DLD1 (cell line): ENCODE measurements around the gene SUPT6H.

Source experiments
- in situ Hi-C: cut with HindIII; loops from 2 replicates; pipeline ENCODE4 v1.10.0; 2017; ENCODE audit warnings: low sequenced_read_pairs

The SUPT6H gene

GRCh38 chr17:28661635-28662526 is at the start of gene SUPT6H, which contains the start of gene SDF2:
TSS of gene SUPT6H (plus strand) at chr17:28662205. CDS start at chr17:28673402, 11,197 bp downstream.
TSS of gene SDF2 (minus strand) at chr17:28661906. CDS start at chr17:28661876, 30 bp downstream.
- in situ Hi-C loops: no loop called here

- in situ Hi-C loops: no loop called here
Measured at GRCh38 chr17:28612531-28612930, 49.5 kb upstream of the SUPT6H start.

GRCh38 chr17:28612936-28613872 is 48.8 kb upstream of the SUPT6H start:
- in situ Hi-C loops: no loop called here

GRCh38 chr17:28613931-28614381 is 48.0 kb upstream of the SUPT6H start, which contains the start of gene RSKR:
TSS of gene RSKR (minus strand) at chr17:28614185. CDS start at chr17:28614161, 24 bp downstream.
- in situ Hi-C loops: no loop called here

DNA sequence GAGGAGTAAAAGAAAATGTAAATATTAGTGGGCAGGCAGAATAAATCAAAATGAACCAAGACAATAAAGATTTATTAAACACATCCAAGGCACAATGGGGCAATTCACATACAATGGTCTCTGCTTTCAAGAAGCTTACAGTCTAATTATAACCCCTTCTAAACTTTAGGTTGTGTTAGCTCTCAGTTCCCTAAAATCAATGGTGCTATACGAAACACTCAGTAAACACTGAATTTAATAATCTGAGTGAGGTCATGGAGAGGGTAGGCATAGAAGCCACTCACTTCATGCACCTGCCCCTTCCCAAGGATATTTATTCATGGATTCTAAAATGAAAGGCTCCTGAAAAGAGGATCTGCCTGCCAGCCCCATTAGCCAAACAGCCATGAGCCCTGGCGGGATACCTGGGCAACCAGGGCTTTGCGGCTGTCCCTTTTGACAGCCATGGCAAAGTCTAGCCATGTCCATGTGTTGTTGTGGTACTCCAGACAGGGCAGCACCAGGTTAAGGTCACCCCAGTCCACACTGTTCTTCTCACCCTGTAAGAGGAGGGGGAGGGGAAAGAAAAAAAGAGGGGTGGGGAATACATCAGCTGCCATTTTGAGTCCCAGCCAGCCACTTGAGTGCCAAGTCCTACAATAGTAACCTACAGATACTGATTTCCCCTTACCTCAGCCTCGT is 46.6 kb upstream of the SUPT6H start:
- in situ Hi-C loops: no loop called here

DNA sequence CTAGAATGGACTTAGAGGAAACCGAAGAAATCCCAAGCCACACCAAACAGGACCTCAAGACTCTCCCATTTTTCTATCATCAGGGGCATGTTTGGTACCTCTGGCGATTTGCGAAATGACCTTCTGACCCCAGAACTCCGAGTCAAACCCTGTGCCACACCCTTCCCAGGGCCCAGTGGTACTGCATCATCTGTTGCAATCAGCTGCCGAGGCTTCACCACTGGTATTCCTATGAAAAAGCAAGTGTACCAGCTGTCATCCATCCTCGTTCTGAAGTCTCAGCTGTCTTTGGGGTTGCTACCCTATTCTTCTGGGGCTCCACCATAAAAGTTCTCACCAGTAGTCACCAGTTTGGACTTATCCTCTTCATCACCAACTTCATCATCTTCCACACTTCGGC is 45.7 kb upstream of the SUPT6H start:
- in situ Hi-C loops: no loop called here

DNA sequence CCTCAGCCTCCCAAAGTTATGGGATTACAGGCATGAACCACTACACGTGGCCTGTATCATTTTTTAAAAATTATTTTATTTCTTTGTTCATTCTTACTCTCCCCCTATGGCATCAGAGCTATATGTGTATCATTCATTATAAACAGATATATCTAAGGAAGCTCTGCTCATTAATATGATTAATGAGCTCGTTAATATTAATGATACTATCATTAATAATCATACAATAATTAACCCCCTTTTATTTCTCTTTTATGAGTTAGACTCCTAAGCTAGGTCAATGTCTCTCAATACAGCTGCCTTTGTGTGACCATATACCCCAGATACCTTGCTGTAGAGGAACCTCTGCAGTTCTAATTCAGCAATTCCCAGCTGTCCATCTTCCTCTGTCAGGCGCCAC is 43.5 kb upstream of the SUPT6H start:
- in situ Hi-C loops: no loop called here

DNA sequence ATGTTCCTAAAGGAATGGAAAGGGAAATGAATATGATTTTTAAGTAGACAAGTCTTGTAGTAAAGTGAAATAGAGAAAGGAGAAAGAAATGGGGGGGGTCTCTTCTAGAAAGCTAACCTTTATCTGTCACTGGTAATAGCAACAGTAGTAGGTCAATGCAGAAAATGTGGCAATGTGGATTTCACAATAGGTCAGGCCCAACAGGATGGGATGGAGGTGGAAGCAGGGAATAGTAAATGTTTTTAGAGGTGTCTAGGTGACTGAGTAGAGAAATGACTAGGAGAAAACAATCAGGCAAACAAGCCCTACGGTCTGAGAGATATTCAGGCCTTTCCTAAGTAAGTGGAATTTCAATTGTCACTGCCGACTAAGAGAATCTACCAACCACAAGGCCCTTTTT is 42.0 kb upstream of the SUPT6H start:
- in situ Hi-C loops: no loop called here

- in situ Hi-C loops: no loop called here
Measured at GRCh38 chr17:28622186-28622585, 39.8 kb upstream of the SUPT6H start.

DNA sequence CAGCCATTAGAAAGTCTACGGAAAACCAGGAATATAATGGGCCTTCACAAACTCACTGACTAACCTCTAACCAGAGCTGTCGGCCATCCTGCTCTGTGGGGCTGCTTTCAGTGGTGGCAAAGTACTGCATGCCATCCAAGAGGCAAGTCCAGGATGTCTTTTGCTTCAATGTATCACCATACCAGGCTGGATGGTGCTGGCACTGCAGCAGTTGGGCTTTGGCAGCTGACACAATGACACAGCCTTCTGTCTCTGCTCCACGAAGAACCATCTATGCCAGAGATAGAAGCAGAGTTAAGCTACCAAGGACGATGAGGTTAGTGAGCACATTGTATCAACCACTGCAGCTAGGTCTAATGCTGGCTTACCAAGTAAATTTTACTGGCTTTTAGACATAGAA is 38.3 kb upstream of the SUPT6H start:
- in situ Hi-C loops: no loop called here

DNA sequence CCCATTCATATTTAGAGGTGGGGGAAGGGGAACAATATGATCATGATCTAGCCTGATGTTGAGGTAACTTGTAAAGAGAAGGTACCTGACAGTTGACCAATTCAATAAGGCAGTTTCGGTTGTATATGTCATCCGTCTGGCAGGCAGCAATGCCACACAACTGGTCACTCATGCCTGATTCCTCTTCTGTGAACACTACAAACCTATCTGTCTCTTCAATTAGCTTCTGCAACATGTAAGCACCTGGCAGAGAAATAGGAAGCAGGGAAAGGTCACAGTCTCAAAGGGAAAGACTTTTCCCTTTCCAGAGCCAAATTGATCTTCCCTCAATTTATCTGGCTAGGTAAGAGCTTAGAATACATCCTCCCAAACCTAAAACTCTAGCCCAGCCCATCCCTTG is 37.9 kb upstream of the SUPT6H start:
- in situ Hi-C loops: no loop called here

DNA sequence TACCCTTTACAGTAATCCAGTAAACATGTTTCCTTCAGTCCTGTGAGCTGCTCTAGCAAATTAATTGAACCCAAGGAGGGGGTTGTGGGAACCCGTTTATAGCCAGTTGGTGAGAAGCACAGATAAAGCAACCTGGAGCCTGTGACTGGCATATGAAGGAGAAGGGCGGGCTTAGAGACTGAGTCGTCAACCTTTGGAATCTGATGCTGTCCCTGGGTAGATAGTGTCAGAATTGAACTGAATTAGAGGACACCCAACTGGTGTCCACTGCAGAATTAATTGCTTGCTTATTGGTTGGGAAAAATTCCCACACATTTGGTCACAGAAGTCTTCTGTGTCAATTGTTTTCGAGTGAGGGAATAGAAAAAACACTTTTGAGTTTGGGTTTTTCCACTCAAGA is 35.2 kb upstream of the SUPT6H start:
- in situ Hi-C loops: no loop called here

- in situ Hi-C loops: no loop called here
Measured at GRCh38 chr17:28634206-28634865, 27.7 kb upstream of the SUPT6H start.

DNA sequence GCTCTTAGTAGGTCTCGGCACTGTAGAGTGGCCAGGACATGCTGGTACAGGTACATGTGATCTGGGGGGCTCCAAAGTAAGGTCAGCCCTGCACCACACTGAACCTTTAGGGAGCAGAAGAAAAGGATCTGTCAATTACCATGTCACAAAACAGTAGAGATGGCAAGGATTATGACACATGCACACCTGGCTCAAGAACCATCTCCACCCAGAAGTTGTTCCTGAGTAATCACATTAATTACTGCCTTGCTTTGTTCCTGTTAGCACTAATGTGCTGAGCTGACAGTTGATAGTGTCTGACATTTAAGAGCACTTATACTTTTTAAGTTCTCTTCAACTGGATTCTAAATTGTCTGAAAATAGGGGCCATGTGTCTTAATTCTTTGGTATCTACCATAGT is 26.5 kb upstream of the SUPT6H start:
- in situ Hi-C loops: no loop called here

GRCh38 chr17:28641579-28641978 is 20.4 kb upstream of the SUPT6H start:
- in situ Hi-C loops: no loop called here

- in situ Hi-C loops: no loop called here
Measured at GRCh38 chr17:28643983-28644786, 17.8 kb upstream of the SUPT6H start.

- in situ Hi-C loops: no loop called here
Measured at GRCh38 chr17:28644787-28645575, 17.0 kb upstream of the SUPT6H start, which contains the start of gene BLTP2. TSS of gene BLTP2 (minus strand) at chr17:28645158. CDS start at chr17:28645056, 102 bp downstream.

DNA sequence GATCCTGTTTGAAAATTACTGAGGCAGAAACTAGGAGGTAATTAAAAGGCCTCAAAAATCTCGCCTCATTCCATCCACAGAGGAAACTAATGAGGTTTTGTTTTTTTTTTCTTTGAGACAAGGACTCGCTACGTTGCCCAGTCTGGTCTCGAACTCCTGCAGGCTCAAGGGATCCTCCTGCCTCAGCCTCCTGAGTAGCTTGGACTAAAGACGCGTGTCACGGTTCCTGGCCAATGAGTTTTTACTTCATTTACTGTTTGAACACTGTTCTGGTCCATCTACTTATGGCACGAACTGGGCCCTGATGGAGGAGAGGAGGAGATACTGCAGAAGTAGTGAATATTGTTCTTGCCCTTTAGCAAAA is 16.4 kb upstream of the SUPT6H start:
- in situ Hi-C loops: no loop called here
